ELR (cell line): ENCODE data around the gene SLC25A43.
"Not testable (repeated sequence)": the region's sequence is repeated elsewhere in the genome, so short reads cannot be mapped to it uniquely, and the experiment has no call there.

ENCODE experiments used
- DNase-seq: peaks from one replicate; pipeline ENCODE4 v3.0.0-alpha.2; 2015; ENCODE audit warnings: low read depth

Gene SLC25A43

DNA sequence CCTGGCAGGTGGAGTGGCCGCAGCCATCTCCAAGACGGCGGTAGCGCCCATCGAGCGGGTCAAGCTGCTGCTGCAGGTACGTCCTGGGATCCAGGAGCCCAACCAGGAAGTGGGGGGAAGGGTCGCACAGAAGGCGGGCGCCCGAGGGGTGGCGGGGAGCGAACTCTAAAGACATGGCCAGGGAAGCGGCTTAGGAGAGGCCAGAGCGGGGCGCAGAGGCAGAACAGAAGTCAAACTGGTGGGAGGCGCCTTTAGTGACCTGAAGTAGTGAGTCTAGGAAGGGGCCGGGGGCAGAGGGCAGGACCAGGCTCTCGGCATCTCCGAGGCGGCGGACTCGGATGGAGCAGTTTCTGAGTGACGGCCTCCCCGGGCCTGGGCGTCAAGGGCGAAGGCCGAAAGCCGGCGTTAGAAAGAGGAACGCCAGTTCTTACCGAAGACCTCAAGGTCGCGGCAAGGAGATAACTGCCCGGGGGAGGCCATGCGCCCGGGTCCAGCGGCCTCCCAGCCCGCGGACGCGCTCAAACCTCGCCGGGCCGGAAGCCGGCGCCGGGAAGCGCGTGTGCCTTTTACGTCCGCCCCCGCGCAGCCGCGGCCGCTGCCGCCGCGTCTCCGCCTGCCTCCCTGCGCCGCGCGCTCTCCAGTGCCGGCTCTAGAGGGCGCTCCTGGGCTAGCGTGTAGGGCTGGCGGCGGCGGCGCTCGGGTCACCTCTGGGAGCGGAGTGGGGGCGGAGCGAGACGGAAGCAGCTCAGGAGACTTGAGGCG lies 69.6 kb downstream of the SLC25A43 start:
- peak; percentile 80 for DNase-seq

DNA sequence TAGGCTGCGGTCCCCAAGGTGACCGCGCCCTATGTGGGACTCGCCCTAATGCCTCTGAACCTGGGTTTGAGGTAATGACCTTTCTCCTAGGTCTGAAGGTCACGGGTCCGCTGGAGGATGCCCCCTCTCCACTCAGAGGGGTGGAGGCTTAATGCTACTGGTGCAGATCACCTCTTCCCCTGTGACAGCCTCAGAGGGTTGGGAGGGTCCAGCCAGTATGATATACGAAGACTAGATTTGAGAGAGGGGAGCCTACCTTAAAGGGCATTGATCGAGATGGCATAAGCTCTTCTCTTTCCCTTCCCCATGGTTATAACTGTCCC lies 70.1 kb downstream of the SLC25A43 start:
- no peak for DNase-seq

DNA sequence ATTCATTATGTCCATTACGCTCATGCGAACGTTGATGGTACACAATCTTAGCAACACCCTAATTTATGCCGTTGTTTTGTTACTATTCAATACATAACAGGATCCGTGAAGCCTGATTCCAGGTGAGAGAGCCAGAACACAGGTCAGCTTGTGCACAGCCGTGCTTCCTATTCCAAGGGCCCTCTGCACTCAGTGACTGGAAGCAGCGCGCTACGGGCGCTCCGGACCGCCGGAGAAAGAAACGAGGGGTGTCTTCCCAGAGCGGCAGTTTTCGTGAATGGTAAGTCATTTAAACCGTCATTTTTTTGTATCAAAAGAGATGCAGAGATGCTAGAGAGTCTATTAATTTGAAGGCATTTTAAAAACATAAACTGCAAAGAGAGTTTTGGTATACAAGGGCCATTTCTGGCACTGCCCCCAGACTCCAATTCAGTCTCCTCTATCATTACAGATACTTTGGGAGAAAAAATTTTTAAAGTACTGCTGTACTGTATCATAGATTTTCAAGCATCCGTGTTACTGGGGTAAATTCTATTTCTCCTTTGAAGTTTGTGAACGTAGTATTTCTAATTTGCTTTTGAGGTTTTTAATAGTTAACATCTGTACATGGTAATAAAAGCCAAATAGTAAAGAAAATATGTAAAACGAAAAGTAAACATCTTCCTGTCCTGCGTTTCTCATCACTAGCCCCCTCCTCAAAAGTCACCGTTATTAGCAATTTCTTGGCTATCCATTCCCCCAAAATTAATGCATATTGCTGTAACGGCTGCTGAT lies 75.7 kb downstream of the SLC25A43 start:
- no peak for DNase-seq

DNA sequence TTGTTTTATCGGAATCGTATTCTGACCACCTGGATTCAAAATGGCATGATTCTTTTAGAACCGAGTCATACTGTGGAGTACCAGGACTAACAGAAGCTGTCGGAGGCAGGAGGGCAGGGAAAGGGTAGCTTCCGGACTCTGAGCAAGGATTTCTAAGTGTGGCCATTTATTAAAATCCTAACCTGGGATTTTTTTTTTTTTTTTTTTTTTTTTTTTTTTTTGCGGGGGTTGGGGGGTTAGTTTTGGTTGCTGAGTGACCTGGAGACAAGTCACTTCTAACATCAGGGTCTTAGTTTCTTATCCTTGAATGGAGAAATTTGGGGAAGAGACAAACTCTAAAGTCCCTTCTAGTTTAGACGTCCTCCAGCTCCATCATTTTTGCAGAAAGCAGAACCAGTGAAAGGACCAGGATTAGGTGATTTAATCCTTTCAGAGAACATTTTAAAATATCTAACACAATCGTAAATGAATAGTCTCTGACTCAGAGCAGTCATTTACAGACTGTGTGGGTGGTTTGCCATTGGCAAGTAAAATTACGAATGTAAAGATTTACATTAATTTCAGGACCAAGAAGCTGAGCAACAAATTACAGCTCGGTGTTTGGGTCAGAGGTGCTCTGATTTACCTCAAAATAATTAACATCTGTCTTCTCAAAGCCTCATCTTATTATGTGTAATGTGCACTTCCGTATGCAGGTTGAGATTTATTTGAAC lies 76.4 kb downstream of the SLC25A43 start:
- peak; percentile 46 for DNase-seq

DNA sequence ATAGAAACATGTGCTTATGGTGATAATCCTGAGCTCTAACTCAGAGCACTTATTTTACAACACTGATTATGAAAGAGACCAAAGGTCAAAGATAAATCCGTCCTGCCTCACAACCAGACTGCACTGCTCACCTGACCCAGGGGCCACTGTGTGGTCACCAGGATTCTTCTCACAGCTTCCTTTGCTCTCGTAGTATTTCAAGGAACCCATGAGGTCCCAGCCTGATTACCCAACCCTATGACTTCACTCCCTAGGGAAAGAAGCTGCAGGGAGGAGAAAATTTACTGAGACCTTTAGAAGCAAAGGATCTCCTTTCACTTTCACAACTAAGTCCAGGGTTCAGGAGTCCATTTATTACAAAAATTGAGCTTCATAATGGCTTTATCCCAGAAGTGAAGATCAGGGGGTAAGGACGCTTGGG lies 78.7 kb downstream of the SLC25A43 start:
- DNase-seq, result peak; percentile 64

DNA sequence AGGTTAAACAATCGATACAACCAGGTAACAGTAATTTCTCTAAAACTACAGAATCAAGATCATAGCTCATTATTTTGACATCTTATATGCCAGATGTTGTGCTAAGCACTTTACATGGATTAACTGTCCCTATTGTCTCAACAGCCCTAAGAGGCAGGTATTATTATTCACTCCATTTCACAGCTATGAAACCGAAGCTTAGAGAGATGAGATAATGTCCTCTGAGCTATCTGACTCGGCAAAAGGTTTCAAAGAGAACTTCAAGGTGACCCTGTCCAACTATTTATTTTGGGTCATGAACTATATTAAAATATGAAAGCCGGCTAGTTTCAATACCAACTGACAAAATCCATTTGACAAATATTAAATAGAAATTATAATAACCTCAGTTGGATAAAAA lies 79.4 kb downstream of the SLC25A43 start:
- DNase-seq, result no peak

DNA sequence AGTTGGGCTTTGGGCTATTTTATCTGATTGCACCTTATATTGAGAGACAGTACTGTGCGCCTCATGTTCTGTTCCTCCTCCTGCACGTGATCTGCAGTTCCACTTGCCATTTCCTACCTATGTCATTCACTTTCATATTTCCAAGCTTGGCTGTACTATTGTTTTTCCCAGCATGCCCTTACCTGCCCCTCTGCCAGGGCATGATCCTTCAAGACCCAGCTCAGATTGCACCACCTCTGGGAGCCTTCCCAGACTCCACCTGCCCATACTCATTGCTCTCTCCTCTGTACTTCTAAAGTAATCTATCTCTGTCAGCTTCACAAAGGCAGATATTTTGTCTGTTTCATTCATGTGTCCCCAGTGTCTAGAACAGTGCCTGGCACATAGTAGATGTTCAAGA lies 80.7 kb downstream of the SLC25A43 start:
- DNase-seq, result no peak

DNA sequence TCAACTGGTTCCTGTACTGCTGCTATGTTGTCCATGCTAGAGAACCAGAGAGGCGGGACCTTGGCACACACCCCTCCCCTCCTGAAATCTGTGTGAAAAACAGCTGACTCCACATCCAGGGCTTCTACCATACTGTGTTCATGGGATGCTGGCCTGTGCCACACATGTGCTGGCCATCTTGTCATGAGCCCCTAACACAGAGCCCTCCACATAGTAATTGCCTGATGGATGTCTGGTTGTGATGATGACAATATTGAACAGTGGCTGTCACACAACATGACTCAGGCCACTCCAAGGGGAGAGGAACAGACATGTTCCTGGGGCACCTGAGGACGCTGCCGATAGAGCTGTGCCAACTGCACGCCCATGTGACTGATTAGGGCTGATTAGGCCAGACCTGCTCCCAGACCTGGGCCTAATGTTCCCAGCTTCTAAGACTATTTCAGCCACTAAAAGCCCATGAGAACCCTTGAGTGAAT lies 82.2 kb downstream of the SLC25A43 start:
- no peak for DNase-seq

DNA sequence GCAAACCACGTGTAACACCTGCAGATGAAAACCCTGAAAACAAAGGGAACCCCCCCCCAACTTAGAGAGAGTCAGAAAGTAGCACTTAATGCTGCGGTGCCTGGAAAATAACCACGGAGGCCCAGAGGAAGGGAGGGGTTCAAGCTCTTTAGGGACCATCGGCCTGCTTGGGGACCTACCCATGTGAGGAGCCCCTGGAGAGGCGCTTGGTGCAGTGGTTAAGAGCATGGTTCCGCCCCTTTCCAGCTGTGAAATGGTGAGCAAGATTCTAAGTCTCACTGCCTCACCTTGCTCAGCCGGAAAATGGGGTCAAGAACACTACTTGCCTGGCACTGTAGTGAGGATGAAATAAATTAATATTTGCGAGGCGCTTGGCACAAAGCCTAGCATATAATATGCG lies 82.9 kb downstream of the SLC25A43 start:
- no peak for DNase-seq

DNA sequence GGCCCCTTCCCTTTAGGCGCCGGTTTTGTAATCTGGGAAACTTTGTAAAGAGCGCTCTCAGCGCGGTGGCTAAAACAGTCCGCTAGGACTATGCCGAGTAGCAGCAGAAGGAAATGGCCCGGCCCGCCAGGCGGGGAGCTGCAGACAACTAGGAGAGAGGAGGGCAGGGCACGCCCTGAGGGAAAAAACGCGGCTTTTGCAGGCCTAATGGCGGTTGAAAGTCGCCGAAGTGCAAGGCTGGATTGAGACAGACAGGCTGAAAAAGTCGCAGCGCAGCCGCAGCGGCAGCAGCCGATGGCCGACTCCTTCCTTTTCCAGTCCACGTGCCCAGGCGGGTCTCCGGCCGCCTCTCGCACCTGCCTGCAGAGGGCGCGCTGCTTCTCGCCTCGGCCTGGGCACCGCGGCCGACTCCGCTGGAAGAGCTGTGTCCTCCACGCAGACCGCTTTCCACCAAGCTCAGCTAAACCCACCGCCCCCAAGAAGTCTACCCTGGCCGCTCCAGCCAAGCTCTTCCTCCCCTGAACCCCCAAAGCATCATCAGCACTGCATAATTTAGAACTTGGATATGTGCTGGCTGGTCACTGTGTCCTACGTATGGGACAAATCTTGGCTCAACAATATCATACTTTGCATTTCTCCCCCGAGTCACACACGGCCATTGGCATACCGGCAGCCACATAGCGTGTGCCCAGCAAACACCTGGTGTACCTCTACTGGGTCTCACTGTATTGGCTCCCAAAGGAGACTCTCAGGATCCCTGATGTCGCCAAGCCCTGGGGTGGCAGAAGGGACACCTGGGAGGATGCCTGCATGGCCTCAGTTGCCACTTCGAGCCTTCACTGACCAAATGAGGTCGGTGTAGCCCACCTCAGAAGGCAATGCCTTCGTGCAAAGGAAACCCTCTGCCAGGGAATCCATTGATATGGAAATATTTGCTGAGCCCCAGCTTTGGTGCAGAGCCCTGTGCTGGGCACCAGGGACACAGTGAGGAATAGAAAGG lies 83.6 kb downstream of the SLC25A43 start:
- DNase-seq, result peak; percentile 64

DNA sequence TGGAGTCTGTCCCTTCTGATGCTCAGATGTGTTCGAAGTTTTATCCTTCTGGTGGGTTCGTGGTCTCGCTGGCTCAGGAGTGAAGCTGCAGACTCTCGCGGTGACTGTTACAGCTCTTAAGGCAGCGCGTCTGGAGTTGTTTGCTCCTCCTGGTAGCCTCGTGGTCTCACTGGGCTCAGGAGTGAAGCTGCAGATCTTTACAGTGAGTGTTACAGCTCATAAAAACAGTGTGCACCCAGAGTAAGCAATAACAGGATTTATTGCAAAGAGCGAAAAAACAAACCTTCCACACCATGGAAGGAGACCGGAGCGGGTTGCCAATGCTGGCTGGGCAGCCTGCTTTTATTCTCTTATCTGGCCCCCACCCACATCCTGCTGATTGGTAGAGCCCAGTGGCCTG lies 87.6 kb downstream of the SLC25A43 start:
- DNase-seq, result no peak

DNA sequence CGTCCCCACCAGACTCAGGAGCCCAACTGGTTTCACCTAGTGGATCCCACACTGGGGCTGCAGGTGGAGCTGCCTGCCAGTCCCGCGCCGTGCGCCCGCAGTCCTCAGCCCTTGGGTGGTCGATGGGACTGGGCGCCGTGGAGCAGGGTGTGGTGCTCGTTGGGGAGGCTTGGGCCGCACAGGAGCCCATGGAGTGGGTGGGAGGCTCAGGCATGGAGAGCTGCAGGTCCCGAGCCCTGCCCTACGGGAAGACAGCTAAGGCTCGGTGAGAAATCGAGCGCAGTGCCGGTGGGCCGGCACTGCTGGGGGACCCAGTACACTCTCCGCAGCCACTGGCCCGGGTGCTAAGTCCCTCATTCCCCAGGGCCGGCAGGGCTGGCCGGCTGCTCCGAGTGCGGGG lies 88.6 kb downstream of the SLC25A43 start:
- DNase-seq, result not testable (repeated sequence)

DNA sequence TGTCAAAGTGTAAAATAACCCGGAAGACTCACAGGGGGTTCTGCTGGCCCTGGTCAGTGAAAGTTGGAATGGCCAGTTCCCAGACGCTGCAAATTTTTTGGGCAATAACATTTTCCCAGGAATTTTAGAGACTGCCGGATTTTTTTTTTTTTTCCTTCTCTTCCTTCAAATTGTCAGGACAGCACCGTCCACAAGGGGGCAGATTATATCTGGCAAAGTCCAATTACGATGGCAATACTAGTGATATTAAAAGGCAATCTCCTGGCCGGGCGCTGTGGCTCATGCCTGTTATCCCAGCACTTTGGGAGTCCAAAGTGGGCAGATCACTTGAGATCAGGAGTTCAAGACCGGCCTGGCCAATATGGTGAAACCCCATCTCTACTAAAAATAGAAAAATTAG lies 89.6 kb downstream of the SLC25A43 start:
- peak; percentile 64 for DNase-seq

DNA sequence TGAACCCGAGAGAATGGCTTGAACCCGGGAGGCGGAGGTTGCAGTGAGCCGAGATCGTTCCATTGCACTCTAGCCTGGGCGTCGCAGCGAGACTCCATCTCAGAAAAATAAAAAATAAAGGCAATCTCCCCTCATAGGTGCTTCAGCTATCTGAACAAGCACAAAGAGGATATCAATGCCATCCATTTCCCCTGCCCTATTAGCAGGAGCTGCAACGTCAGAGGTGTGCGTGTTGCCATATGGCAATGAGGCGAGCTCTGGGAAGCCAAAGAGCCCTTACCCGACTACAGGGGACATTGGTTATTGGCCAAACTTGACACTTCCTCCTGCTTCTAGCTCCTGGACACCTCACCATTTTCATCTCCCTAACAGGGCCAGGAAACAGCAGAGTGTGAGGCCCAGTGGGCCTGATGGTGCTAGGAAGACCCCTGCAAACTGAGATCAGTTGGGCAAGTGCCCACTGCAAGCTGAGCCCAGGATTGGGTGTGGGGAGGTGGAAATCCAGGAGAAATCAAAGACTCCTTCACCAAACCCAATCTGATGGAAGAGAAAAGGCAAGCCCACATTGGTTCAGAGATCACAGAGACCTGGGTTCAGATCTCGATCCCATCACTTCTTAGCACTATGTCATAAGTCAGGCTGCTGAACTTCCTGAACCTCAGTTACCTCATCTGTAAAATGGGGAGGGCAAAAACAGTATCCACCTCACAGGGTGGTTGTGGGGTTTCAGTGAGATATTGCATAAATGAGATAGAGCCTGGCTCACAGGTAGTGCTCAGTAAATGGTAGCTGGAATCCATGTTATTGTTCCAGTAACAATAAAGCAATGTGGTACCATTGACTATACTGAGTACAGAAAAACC lies 90.3 kb downstream of the SLC25A43 start:
- DNase-seq, result no peak

DNA sequence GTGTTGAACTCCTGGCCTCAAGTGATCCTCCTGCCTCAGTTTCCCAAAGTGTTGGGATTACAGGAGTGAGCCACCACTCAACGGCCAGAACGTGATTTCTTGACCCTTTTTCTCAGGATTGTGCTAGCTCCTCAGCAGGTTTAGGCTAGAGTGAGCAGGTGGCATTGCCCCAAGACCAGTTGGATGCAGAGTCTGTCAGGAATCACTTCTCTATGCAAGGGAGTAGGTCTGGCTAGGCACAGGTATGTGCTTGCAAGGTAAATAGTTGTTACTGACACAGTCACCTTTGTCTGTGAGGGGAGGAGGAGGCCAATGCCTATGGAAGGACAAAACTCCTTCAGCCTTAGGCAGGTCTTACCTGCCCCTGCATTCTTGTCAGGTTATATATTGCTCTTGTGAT lies 93.3 kb downstream of the SLC25A43 start:
- DNase-seq, result no peak

DNA sequence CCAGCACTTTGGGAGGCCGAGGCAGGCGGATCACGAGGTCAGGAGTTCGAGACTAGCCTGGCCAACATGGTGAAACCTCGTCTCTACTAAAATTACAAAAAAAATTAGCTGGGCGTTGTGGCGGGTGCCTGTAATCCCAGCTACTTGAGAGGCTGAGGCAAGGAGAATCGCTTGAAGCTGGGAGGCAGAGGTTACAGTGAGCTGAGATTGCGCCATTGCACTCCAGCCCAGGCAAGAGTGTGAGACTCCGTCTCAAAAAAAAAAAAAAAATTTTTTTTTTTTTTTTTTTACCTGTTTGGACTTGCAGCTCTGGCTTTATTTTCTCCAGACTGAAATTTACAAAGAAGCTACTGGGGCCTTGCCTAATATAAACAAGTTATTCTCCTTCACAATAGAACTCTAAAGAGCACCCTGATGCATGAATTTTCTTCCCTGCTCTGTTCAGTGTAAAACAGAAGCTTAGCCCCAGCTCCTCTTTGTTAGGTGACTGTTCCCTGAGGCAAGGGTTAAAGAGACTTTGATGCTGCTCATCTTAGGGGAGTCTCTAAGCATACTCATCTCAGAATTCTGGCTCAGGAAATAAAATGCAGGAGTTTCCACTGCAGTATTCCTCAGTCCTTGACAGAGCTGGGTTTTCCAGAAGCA lies 94.8 kb downstream of the SLC25A43 start:
- DNase-seq, result not testable (repeated sequence)

DNA sequence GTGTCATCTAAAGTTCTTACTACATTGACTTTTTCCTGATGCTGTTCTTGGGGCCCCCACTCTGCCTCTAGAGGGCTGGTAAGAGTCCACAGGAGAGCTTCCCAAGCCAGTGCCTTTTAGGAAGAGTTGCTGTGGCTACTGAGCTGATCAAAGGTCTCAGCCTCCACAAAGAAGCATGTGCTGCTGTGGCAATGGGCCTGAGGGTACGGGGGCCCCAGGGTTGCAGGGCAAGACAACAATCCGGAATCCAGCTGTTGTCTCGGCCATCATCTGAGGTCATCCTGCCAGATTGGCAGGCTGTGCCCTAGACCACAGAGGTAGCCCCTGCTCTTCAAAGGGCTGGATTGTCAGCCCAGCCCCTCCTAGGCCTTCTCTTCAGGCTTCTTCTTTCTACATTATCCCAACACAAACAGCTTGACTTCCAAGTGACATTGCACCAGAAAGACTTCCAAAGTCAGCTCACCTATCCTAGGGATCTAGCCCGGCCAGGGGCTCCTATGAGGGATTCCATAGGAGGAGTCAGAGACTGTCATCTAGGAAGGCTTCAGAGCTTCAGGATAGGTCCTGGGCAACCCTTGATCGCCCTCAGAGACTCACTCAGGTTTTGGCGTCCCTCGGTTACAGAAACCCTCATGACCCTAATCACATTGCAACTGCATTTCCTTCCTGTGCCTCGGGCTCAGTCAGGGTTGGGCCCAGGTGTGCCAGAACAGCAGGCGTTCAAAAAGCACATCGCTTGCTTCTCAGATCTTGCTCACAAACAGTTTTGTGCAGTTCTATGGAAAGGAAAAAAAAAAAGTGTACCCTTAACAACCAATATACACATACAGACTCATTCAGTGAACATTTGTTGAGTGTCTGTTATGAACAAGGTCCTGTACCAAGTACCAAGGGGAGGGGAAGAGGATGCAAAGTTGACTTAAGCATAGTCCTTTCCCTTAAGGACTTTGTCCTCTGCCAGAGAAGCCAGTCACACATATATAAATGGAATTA lies 96.9 kb downstream of the SLC25A43 start:
- no peak for DNase-seq

DNA sequence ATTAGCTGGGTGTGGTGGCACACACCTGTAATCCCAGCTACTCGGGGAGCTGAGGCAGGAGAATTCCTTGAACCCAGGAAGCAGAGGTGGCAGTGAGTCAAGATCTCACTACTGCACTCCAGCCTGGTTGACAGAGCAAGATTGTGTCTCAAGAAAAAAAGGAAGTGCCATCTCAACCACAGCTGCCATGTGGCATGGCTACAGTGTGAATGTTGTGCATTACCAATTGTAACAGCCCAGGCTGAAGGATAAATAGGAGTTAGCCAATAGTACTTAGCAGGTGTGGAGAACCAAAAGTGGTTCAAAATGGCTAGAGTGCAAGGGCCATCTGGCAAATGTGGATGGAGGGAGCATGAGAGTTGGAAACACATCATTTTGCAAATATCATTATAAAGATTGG lies 98.0 kb downstream of the SLC25A43 start:
- no peak for DNase-seq
